HepG2 (cell line): ENCODE results near the gene PEX5. TPM values are rescaled to one million over a fixed set of nuclear protein-coding genes. Genes with fewer than 3 reads are reported as not detected.

Source experiments
- ATAC-seq: fragments of 200-7000 bp; cut with Tn5 transposase; 3 replicates; pipeline ENCODE4 v1.9.1; 2020; ENCODE audit warnings: mild to moderate bottlenecking, moderate library complexity
- BruUV-seq: library from RNA; stranded (reverse); fragments of 400-500 nt; replicated peaks from 2 replicates; lab custom pipeline; 2021; lab: Mats Ljungman, UMichigan
- CTCF ChIA-PET: fragments of 300-600 bp; formaldehyde crosslinking; extraction: SDS; loops from one replicate; lab custom pipeline; 2021; ENCODE audit warnings: low total read pairs, inconsistent platforms, low intra/inter-chr PET ratio; lab: Yijun Ruan, JAX
- POLR2A ChIA-PET: fragments of 350-600 bp; sonication (Branson Sonifier 250); formaldehyde crosslinking; loops from one replicate; lab custom pipeline; 2020; ENCODE audit warnings: antibody characterized with exemption, inconsistent platforms; lab: Yijun Ruan, JAX
- DNase-seq: peaks from one replicate; pipeline ENCODE4 v3.0.0-alpha.2; 2015; ENCODE audit warnings: low spot score
- FAIRE-seq: peaks from 3 replicates; lab custom pipeline; 2011; peaks lifted over from hg19 to GRCh38; lab: Jason Lieb, UNC
- H2AFZ ChIP-seq: one replicate; pipeline ENCODE4 v1.6.1; 2011; ENCODE audit warnings: low read length, inconsistent platforms
- H3K27ac ChIP-seq: fragments of 300-600 bp; 3 replicates; pipeline ENCODE4 v1.8.0; 2011; ENCODE audit warnings: mixed run types, mild to moderate bottlenecking, mixed read lengths, low read length, inconsistent platforms; ENCODE audit not compliant: insufficient read depth; ENCODE audit errors: extremely low read length
- H3K27me3 ChIP-seq, 2 experiments: fragments of 200-600 bp in 1 of 2; 2 replicates in 1 of 2; 3 replicates in 1 of 2; pipeline versions ENCODE4 v1.6.0 to v1.8.0; 2011; ENCODE audit warnings: low read length in 2 of 2, mild to moderate bottlenecking in 2 of 2, moderate library complexity in 2 of 2, inconsistent platforms in 1 of 2; ENCODE audit not compliant: insufficient read depth in 2 of 2, control insufficient read depth in 1 of 2
- H3K36me3 ChIP-seq, 2 experiments: fragments of 200-600 bp in 1 of 2; replicated peaks in 1 of 2; 2 replicates in 1 of 2; 3 replicates in 1 of 2; pipeline versions ENCODE4 v1.5.1 to v1.8.0; 2011; ENCODE audit warnings: low read length in 2 of 2, inconsistent platforms in 1 of 2; ENCODE audit not compliant: insufficient read depth in 2 of 2, control insufficient read depth in 1 of 2
- H3K4me1 ChIP-seq: 2 replicates; pipeline ENCODE4 v1.5.1; 2012; ENCODE audit warnings: low read length, inconsistent platforms; ENCODE audit not compliant: insufficient read depth
- H3K4me2 ChIP-seq: 2 replicates; pipeline ENCODE4 v1.6.0; 2011; ENCODE audit warnings: low read depth, low read length, inconsistent platforms
- H3K4me3 ChIP-seq, 3 experiments: fragments of 200-600 bp in 1 of 3; sonication (generic), shearing (Covaris generic) in 1 of 3; replicated peaks in 1 of 3; 2 replicates each; pipeline ENCODE4 v1.5.1; 2011 to 2016; ENCODE audit warnings: low read length in 3 of 3, inconsistent platforms in 2 of 3, low read depth in 2 of 3, mild to moderate bottlenecking in 2 of 3, control low read depth in 1 of 3, mixed read lengths in 1 of 3; ENCODE audit not compliant: insufficient read depth in 1 of 3
- H3K79me2 ChIP-seq: one replicate; pipeline ENCODE4 v1.6.1; 2011; ENCODE audit warnings: low read length, inconsistent platforms; ENCODE audit not compliant: insufficient read depth
- H3K9ac ChIP-seq: 2 replicates; pipeline ENCODE4 v1.6.0; 2011; ENCODE audit warnings: mild to moderate bottlenecking, low read depth, low read length, inconsistent platforms; ENCODE audit not compliant: insufficient read depth
- H3K9me3 ChIP-seq: 2 replicates; pipeline ENCODE4 v1.5.1; 2012; ENCODE audit warnings: mild to moderate bottlenecking, low read length
- H4K20me1 ChIP-seq: 2 replicates; pipeline ENCODE4 v1.6.0; 2011; ENCODE audit warnings: inconsistent platforms, mild to moderate bottlenecking, low read length, moderate library complexity; ENCODE audit not compliant: insufficient read depth
- ADNP ChIP-seq: sonication (generic); formaldehyde crosslinking; IDR thresholded peaks from 2 replicates; pipeline ENCODE4 v1.4.0; 2020; ENCODE audit warnings: missing genetic modification reagents
- ARNT ChIP-seq: fragments of 450-650 bp; IDR thresholded peaks from 2 replicates; pipeline ENCODE4 v1.6.1; 2017
- BCL6 ChIP-seq: IDR thresholded peaks from 2 replicates; pipeline ENCODE4 v1.6.1; 2016; ENCODE audit warnings: missing genetic modification reagents, missing compliant biosample characterization
- CENPT ChIP-seq: sonication (generic); formaldehyde crosslinking; IDR thresholded peaks from 2 replicates; pipeline ENCODE4 v1.8.0; 2022; ENCODE audit warnings: low read depth, mild to moderate bottlenecking, moderate library complexity, missing genetic modification reagents
- CHCHD3 ChIP-seq: sonication (generic); formaldehyde crosslinking; IDR thresholded peaks from 2 replicates; pipeline ENCODE4 v1.8.0; 2022; ENCODE audit warnings: mild to moderate bottlenecking, missing genetic modification reagents, moderate library complexity
- CREBL2 ChIP-seq: sonication (generic); formaldehyde crosslinking; IDR thresholded peaks from 2 replicates; pipeline ENCODE4 v1.8.1; 2023; ENCODE audit warnings: missing genetic modification reagents, mild to moderate bottlenecking, borderline replicate concordance
- CREM ChIP-seq, 2 experiments: sonication (generic) in 1 of 2; formaldehyde crosslinking in 1 of 2; IDR thresholded peaks; 2 replicates each; pipeline versions ENCODE4 v1.4.0 to v1.6.1; 2016 to 2020; ENCODE audit warnings: antibody characterized with exemption in 1 of 2, mild to moderate bottlenecking in 1 of 2, missing genetic modification reagents in 1 of 2
- HMGXB4 ChIP-seq, 2 experiments: sonication (generic) in 1 of 2; formaldehyde crosslinking in 1 of 2; IDR thresholded peaks; 2 replicates each; pipeline versions ENCODE4 v1.4.0 to v1.6.1; 2018 to 2020; ENCODE audit warnings: missing genetic modification reagents in 2 of 2, borderline replicate concordance in 1 of 2, low read depth in 1 of 2, mild to moderate bottlenecking in 1 of 2, missing biosample characterization in 1 of 2
- KLF6 ChIP-seq: IDR thresholded peaks from 2 replicates; pipeline ENCODE4 v1.8.0; 2016; ENCODE audit warnings: missing biosample characterization, missing genetic modification reagents
- SNAPC2 ChIP-seq: sonication (generic); formaldehyde crosslinking; IDR thresholded peaks from 2 replicates; pipeline ENCODE4 v1.8.1; 2022; ENCODE audit warnings: mild to moderate bottlenecking, missing genetic modification reagents
- SRF ChIP-seq: IDR thresholded peaks from 2 replicates; pipeline ENCODE4 v1.6.1; 2011; ENCODE audit warnings: mild to moderate bottlenecking, low read depth, low read length, moderate library complexity
- ZNF251 ChIP-seq: sonication (generic); formaldehyde crosslinking; IDR thresholded peaks from 2 replicates; pipeline ENCODE4 v1.9.0; 2021; ENCODE audit warnings: mild to moderate bottlenecking, missing genetic modification reagents
- ZNF7 ChIP-seq: IDR thresholded peaks from 2 replicates; pipeline ENCODE4 v1.6.1; 2016; ENCODE audit warnings: missing biosample characterization, missing genetic modification reagents
- WGBS: methylation state at CpG from one replicate; pipeline ENCODE4 v1.1.6; 2017; ENCODE audit warnings: low lambda C conversion rate; 5-methylcytosine and 5-hydroxymethylcytosine counted together
- in situ Hi-C: cut with HindIII; loops from 2 replicates; pipeline ENCODE4 v1.10.0; 2017; ENCODE audit warnings: low pct_unique_long_range_greater_than_20kb; ENCODE audit not compliant: extremely low pct_ligation_motif_present
- intact Hi-C: fragments of 100-400 bp; cut with micrococcal nuclease; formaldehyde crosslinking; loops from one replicate; pipeline ENCODE4 v1.10.0; 2022; ENCODE audit not compliant: unreplicated experiment
- polyA plus RNA-seq, 8 experiments: library from polyadenylated mRNA; depleted of rRNA in 3 of 8; stranded (reverse) in 7 of 8; unstranded in 1 of 8; fragments of >200 nt; fragmentation: Illumina TruSeq in 4 of 8; extraction: Trizol in 4 of 8; gene quantifications; 2 replicates each; pipeline versions ENCODE4 v1.2.1 to v1.2.3, GENCODE V29; 2011 to 2016; ENCODE audit warnings: low read depth in 4 of 8, missing spikeins in 1 of 8, mixed read lengths in 1 of 8; ENCODE audit not compliant: insufficient read depth in 1 of 8
- total RNA-seq, 5 experiments: library from RNA; depleted of rRNA; stranded (reverse); fragments of >200 nt; fragmentation: Illumina TruSeq; extraction: Trizol; gene quantifications; 2 replicates each; pipeline ENCODE4 v1.2.3, GENCODE V29; 2016; ENCODE audit warnings: low read depth in 1 of 5

Gene PEX5
- total and polyA plus RNA-seq, 2 of the 13 experiments (the other 11 are each of a cell fraction or from before 2014, with no cell fraction given) = 16.4 to 29.0 TPM

- no peak overlapping the region for H2AFZ ChIP-seq
- TF ChIP-seq ARNT (no peak), CREBL2 (CRISPR knock-in tag) (no peak), SRF (no peak), BCL6 (CRISPR knock-in tag) (no peak), ZNF251 (CRISPR knock-in tag) (no peak), ADNP (CRISPR knock-in tag) (no peak), KLF6 (CRISPR knock-in tag) (no peak), ZNF7 (no peak), CENPT (CRISPR knock-in tag) (no peak), HMGXB4 (CRISPR knock-in tag; IDR thresholded peaks at IDR 0.05; ENCODE audit: borderline replicate concordance in 1 of 2, low read depth in 1 of 2) (no peak), SNAPC2 (no peak), CREM (IDR thresholded peaks at IDR 0.05) (no peak), CREM (CRISPR knock-in tag; IDR thresholded peaks at IDR 0.05) (no peak), CHCHD3 (CRISPR knock-in tag) (no peak)
- H4K20me1 ChIP-seq = no peaks in the 10 kb centered on the region
- H3K4me2 ChIP-seq = no peak overlapping the region
- 98% methylated on average over 11 of the region's 14 CpGs for WGBS
- no peaks in the 10 kb centered on the region for H3K9me3 ChIP-seq
- no TSS peak for BruUV-seq
- ChIA-PET CTCF (no interaction called here), POLR2A (no interaction called here)
- ATAC-seq = no peak
- FAIRE-seq = no peak
- H3K9ac ChIP-seq = no peak overlapping the region
- no peak for DNase-seq
- H3K4me3 ChIP-seq = no peak overlapping the region
- H3K36me3 ChIP-seq = peaks cover 24 to 60% of the 10 kb centered on the region in 2 experiments
- H3K79me2 ChIP-seq = no peaks in the 10 kb centered on the region
- in situ Hi-C loops = no loop called here
- intact Hi-C loops = no loop called here
- H3K4me1 ChIP-seq = no peaks in the 10 kb centered on the region
- no peaks in the 10 kb centered on the region for H3K27me3 ChIP-seq
- H3K27ac ChIP-seq = no peak overlapping the region
Measured at GRCh38 chr12:7209958-7210357, 20.5 kb downstream of the PEX5 start.
